ENCODE data around the gene GNA12. TPM values are rescaled to one million over a fixed set of nuclear protein-coding genes. Genes with fewer than 3 reads are reported as not detected.

Gene GNA12
- total RNA-seq, 2 donors from 2014 or later, result 12.2 to 17.5 TPM

- no peak for TF ChIP-seq POLR2A (IDR thresholded peaks at IDR 0.05)
- TF ChIP-seq, protein P1, sequence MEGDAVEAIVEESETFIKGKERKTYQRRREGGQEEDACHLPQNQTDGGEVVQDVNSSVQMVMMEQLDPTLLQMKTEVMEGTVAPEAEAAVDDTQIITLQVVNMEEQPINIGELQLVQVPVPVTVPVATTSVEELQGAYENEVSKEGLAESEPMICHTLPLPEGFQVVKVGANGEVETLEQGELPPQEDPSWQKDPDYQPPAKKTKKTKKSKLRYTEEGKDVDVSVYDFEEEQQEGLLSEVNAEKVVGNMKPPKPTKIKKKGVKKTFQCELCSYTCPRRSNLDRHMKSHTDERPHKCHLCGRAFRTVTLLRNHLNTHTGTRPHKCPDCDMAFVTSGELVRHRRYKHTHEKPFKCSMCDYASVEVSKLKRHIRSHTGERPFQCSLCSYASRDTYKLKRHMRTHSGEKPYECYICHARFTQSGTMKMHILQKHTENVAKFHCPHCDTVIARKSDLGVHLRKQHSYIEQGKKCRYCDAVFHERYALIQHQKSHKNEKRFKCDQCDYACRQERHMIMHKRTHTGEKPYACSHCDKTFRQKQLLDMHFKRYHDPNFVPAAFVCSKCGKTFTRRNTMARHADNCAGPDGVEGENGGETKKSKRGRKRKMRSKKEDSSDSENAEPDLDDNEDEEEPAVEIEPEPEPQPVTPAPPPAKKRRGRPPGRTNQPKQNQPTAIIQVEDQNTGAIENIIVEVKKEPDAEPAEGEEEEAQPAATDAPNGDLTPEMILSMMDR (IDR thresholded peaks at IDR 0.05), result no peak
- no peaks in the 10 kb centered on the region for H3K27me3 ChIP-seq
- intact Hi-C loops (cut with DNase I), result no loop called here
- no peaks in the 10 kb centered on the region for H3K36me3 ChIP-seq (replicated peaks in 1 of 2; ENCODE audit: insufficient read depth in 1 of 2, low read depth in 2 of 2)
- H3K4me1 ChIP-seq, result no peaks in the 10 kb centered on the region
- ATAC-seq (no peak), DNase-seq (no peak)
- H3K9me3 ChIP-seq, result no peaks in the 10 kb centered on the region
- H3K27ac ChIP-seq, result no peak overlapping the region
- no peak overlapping the region for H3K4me3 ChIP-seq
- 91 to 93% methylated on average over 11 of the region's 11 CpGs for WGBS, 2 donors
Measured at GRCh38 chr7:2764621-2765020, 79.5 kb downstream of the GNA12 start.

- Histone ChIP-seq H3K4me1 (no peaks in the 10 kb centered on the region), H3K27ac (peak overlapping the region in 1 of 4 donors; percentile 56), H3K36me3 (replicated peaks in 1 of 2; ENCODE audit: insufficient read depth in 1 of 2, low read depth in 2 of 2) (no peaks in the 10 kb centered on the region), H3K27me3 (no peaks in the 10 kb centered on the region), H3K9me3 (no peaks in the 10 kb centered on the region), H3K4me3 (no peak overlapping the region)
- intact Hi-C loops (cut with DNase I), result no loop called here
- 88 to 100% methylated on average over 6 of the region's 6 CpGs for WGBS, 2 donors
- no peak for DNase-seq
- no peak for ATAC-seq
- no peak for TF ChIP-seq POLR2A (IDR thresholded peaks at IDR 0.05)
- TF ChIP-seq, protein P1 (IDR thresholded peaks at IDR 0.05), result no peak
Measured at GRCh38 chr7:2763597-2763996, 80.5 kb downstream of the GNA12 start.

DNA sequence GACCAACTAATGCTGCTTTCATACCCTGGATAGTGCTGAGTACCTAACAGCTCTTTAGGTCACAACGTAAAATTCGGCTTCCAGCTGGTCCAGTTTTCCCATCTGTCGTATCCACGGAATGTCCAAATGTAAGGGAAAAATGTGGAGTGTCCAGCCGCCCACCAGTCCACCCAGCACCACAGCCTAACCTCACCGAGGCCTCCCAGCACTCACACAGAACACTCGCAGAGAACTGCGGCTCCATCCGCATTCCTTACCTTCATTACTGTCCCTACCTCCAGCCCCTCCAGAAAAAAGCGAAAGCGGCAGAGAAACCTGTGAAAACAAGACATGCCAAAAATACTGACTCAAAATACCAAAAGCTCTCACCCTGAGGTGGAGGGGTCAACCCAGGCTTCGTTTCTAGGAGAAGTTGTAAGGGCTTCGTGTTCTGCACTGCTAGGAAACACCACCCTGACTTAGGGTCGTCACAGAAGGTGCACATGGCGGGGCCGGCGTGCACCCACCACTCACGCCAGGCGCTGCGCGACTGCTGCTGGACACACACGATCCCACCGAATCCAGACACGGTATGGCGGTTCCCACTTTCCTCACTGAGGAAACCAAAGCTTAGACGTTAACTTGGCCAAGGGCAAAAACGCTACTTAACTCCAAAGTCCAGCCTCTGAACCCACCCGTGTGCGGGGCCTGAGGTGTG lies 82.2 kb downstream of the GNA12 start:
- intact Hi-C loops (cut with DNase I), result no loop called here

GRCh38 chr7:2761131-2761624 lies 82.9 kb downstream of the GNA12 start:
- WGBS, 2 donors, result 93 to 94% methylated on average over 19 of the region's 19 CpGs
- intact Hi-C loops (cut with DNase I), result no loop called here
- Histone ChIP-seq H3K27me3 (no peaks in the 10 kb centered on the region), H3K27ac (no peak overlapping the region), H3K4me3 (no peak overlapping the region), H3K36me3 (replicated peaks in 1 of 2; ENCODE audit: insufficient read depth in 1 of 2, low read depth in 2 of 2) (no peaks in the 10 kb centered on the region), H3K9me3 (no peaks in the 10 kb centered on the region), H3K4me1 (no peaks in the 10 kb centered on the region)
- TF ChIP-seq, protein P1 (IDR thresholded peaks at IDR 0.05), result no peak
- TF ChIP-seq POLR2A (IDR thresholded peaks at IDR 0.05), result no peak
- DNase-seq, result no peak
- ATAC-seq, result no peak

More for the DNA sequence above, 82.2 kb downstream of the GNA12 start:
- ATAC-seq, result no peak
- Histone ChIP-seq H3K4me3 (no peak overlapping the region), H3K27me3 (no peaks in the 10 kb centered on the region), H3K27ac (peak overlapping the region in 2 of 4 donors; percentile 51 to 56), H3K36me3 (replicated peaks in 1 of 2; ENCODE audit: insufficient read depth in 1 of 2, low read depth in 2 of 2) (no peaks in the 10 kb centered on the region), H3K9me3 (no peaks in the 10 kb centered on the region), H3K4me1 (no peaks in the 10 kb centered on the region)
- WGBS, 2 donors, result 94 to 96% methylated on average over 19 to 29 of the region's 29 CpGs
- DNase-seq, result no peak
- TF ChIP-seq, protein P1 (IDR thresholded peaks at IDR 0.05), result no peak
- TF ChIP-seq POLR2A (IDR thresholded peaks at IDR 0.05), result no peak
